Measurements from ENCODE around the gene NUDT1.

Gene NUDT1

DNA sequence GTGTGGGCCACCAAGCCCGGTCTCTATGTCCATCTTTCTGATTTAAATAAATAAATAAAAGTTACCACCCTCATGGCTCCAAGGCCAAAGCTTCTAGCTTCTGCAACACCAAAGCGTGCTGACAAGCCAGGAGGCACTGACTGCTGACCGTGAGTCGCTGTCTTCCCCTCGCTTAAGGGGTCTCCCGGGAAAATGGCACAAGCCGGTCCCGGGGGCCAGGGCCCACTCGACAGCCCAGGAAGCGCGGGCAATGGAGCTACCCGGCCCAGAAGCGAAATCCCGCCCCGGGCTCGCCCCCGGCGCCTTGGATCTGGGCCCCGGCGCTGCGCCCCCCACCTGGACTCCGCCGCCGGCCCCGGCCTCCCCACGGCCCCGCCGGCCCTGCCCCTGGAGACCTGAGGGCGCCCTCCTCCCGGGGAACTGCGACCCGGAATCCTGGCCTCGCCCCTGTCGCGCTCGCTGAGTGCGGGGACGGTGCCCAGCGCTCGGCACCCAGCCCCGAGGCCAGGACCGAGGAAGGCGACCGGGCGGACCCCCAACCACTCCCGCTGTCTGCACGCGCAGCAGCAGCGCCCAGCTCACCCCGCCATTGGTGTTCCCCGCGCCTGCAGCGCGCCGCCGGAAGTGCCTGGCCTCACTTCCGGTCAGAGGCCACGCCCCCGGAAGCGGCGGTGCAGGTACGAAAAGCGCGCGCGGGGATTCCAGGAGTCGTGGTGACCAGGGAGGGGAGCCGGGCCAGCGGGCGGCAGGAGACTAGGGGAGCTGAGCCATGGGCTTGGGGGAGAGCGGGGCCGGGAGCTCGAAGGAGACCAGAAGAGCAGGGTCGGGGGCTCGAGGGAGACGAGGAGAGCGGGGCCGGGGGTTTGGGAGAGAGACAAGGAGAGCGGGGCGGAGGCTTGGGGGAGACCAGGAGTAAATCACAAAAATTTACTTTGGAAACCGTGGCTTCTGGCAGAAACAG, at the start of gene NUDT1, which contains the start of gene MRM2:
Gene NUDT1 (plus strand): TSS at position 647 of the 961 bp plus-strand sequence. CDS start 2,349 bp downstream, outside the sequence.
Gene MRM2 (minus strand): TSS at position 626 of the 961 bp plus-strand sequence. CDS start 36 bp downstream, at position 590.
- peak; percentile 72 to 73 for DNase-seq (ENCODE audit: low read depth in 2 of 2)

DNA sequence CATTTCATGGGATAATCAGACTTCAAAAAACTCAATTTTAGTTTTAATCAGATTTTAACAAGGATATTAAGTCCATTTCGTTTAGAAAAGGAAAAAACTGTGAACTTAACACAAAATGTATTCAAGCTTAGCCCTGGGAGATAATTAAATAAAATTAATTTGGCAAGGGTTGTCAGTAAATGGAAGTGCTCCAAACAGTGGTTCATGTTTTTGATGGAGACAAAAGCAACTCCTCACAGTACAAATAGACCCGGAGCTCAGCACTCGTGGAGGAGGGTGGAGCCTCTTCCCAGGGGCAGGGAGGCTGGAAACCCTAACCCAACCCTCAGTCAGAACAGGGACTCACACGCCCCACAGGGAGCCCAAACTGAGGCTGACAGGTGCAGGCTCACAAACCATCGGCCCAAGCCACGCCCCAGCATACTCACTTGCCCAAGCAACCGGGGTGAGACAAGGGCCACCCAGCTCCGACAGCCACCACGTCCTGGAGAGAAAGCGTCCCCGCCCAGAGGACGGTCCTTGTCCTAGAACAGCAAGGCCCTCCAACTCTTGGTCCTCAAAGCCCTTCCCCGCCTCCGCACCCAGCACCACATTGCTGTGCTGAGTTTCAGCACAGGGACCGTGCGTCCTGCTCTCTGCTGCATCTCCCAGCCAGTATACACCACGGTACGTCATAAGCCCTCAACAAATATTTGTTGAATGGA, 49.0 kb upstream of the NUDT1 start:
- no peak for DNase-seq (ENCODE audit: low read depth in 2 of 2)

DNA sequence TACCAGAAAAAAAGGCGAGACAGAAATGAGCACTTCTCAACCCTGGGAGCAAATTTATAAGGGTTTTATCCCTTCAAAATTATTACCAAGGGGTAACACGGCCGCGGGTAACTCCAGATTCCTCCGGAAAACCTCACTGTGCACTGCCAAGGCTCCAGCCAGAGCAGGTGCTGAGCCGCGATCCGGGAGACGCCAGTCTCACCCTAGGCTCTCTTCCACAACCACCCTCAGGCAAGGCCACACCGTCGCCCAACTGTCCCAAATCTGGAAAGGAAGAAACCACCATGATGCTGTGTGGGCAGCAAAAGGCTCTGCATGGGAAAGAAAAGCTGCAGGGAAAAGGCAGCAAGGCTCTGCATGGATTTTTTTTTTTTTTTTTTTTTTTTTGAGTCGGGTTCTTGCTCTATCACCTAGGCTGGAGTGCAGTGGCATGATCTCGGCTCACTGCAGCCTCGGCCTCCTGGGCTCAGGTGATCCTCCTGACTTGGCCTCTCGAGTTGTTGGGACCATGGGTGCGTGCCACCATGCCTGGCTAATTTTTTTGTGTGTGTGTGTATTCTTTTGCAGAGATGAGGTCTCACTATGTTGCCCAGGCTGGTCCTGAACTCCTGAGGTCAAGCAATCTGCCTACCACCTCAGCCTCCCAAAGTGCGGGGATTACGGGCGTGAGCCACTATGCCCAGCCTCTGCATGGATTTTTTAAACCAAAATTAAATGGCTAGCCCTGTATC, 48.3 kb upstream of the NUDT1 start:
- no peak for DNase-seq (ENCODE audit: low read depth in 2 of 2)

DNA sequence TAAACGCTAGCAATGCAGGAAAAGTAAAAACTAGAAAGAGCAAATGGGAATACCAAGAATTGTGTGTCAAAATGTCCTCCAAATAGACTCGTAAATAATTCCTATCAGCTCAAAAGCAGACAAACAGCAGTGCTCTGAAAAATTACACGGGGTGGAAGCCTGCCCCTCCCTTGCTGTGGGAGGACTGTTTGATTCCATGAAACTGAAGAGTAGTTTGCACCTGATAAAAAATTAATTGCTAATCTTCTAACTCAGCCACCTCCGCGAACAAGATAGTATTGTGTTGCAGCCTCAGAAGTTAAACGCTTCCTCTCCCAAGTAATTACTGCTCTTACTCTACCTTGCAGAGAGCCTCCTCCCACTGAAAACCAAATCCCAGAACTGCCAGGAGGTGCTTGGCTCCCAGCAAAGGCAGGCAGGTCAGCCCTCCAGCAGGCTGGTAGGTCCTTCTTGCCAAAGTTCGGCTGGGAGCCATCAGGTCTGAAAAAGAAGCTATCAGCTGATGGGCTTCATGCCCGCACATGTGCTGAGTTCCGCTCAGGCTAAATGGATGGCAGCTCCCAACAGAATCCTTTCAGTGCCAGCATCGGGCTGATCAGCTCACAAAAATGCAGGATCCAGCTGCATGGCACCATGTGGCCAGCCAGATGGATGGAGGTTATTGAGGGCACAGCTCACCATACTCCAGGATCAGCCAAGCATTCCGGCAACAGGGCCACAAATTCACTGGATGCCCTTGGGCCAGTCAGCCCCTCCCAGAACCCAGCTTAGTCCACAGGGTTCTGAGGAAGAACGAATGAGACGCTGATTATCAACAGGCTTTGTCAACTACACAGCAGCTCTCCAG, 46.4 kb upstream of the NUDT1 start:
- DNase-seq (ENCODE audit: low read depth in 2 of 2) = no peak

DNA sequence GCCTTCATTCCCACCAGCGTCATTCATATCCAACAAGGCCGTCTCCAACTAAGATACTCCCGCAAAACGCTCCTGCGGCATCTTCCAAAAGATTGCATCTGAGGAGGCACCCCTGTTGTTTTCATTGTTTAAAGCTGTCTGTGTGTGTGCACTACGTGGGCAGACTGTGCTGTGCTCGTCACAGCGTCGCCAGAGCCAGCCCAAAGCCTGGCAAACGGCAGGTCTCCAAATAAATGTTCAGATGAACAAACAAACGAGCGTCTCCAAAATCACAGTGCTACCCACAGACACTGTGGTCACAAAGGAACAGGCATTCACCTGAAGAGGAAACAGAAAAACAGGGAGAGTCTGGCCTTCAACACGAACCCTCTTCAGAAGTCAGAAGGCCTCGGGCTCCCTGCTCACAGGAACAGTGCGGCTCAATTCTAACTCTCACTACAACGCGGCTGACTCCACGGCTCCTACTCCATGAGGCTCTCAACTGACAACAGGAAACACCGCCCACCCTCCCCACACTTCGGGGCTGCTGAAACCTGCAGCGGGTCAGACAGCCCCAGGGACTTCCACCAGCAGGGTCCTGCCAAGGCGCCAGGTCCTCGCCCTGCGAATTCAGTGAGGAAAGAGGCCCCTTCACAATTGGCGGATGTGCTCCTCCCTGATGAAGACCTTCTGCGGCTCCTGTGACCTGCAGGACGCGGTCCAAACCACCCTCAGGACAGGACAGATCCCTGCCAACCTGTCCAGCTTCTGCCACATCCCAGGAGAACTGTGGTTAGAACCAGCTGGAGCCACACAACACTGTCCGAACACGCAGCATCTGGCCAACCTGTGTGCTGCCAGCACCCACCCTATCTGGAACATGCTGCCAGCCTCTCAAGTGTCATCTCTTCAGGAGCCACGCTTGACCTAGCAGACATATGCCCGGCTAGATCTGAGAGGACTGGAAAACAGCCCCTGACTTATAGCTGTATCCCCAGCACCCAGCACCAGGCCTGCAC, 45.3 kb upstream of the NUDT1 start:
- DNase-seq (ENCODE audit: low read depth in 2 of 2) = no peak

DNA sequence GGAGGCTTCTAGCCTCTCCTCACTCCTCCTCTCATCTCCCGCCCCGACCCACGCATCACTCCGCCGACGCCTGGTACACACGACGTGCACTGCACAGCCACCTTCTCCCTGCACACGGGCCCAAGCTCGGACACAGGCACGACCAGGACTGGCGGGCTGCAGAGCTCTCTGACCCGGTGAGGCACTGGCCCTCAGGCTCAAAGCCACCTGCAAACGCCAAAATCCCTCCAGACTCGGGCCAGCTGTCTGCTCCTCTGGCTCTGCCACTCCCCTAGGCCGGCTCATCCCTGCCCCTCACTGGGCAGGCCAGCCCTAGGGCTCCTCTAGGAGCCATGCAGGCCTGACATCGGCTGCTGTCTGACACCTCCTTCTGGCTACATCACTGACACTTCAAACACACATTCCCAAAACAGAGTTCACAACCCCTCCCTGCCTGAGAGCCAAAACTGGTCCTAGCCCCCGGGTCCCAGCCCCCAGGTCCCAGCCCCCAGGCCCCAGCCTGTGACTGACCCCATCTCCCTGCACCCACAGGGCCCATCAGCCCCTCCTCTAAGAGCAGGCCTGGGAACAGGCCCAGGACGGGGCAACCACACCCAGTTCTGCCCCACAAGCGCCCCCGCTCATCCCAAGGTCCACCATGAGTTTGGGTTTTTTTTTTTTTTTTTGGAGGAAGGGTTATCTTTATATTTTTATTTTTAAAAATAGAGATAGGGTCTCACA, 44.4 kb upstream of the NUDT1 start:
- DNase-seq (ENCODE audit: low read depth in 2 of 2) = no peak

DNA sequence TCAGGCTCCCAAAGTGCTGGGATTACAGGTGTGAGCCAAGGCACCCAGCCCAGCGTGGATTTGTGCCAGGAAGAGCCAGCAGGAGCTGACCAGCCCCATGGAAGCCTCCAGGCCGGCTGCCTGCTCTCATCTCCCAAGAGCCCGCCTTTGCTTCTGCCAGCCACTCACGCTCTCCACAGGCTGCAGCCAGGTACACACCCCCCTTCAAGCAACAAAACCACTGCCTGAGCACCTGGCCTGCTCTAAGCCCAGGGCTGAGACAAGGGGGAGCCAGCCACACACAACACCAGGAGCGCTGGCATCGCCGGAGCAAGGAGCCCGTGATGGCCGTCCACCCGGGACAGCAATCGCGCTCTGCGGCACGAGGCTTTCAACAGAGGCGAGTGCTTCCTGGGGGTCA, 43.8 kb upstream of the NUDT1 start:
- no peak for DNase-seq (ENCODE audit: low read depth in 2 of 2)

DNA sequence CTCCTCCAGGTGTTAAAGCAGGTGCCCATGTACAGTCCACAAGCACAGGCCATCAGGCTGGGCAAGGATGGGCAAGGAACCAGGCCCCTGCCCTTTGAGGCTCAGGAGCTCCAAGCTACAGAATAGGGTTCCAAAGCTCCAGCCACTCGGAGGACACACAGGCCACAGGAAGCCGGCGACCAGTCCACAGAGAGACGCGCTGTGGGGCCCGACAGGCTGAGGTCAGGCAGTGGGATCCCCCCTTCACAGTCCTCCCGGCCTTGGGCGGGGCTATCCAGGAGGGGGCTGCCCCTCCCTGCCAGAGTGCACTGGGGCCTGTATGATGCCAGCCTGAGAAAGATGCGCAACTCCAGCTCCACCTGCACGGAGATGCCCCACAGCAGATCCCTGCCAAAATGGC, 43.3 kb upstream of the NUDT1 start:
- DNase-seq (ENCODE audit: low read depth in 2 of 2) = no peak

DNA sequence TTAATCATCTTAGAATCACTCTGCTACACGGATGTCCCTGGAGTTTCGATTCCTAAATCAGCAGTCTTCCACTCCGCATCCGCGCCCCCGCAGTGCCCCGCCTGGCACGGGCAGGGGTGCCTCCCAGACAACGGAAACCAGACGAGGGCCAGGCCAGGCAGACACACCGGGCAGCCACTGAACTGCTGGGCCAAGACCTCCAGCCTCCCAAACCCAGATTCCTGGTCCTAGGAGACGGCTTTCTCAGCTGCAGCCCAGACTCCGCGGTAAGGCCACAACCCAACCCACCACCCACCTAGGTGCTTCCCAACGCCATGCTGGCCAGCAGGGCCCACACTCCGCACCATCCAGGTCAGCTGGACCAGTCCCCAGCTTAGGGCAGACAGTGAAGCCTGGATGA, 42.5 kb upstream of the NUDT1 start:
- DNase-seq (ENCODE audit: low read depth in 2 of 2) = no peak

DNA sequence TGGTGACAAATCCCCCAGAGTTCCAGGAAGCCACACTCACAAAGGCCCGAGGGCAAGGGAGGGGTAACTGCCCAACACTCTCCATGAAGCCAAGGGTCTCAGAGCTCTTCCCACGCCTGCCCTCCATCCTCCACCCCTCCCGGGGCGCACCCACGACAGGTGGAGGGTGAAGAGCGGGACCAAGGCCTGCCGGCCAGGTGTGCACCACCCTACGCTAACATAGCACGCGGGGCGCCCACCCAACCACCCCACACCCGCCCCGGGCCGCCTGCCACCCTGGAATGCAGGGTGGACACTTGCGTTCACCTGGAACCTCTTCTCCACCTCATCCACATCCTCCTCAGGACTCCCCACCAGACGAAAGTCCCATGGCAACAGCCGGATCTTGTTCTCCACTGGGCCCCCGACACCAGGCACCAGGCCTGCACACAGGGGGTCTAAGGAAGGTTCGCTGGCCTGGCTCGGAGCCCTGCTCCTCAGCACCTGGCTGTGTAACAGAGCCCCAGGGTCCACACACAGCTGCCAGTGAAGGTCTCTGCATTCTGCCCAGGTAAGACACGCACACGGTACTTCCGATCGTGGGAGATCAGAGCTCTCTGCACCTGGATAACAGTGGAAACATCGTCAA, 42.0 kb upstream of the NUDT1 start:
- no peak for DNase-seq (ENCODE audit: low read depth in 2 of 2)

DNA sequence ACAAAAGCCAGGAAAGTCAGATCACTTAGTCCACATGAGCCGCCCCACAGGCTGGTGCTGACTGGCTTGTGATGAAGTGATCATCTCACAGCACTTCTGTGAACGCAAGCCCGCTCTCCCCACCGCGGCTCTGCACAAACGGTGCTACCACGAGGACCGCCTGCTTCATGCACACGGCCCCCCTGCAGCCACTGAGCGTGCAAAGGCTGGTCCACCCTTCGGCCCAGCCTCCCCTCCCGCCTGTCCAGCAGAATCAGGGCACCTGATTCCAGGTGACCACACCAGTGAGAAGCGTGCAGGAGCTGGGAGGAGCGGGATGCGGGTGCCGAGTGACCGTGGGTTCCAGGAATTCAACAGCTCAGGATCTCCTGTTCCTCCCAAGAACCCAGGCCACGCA, 41.4 kb upstream of the NUDT1 start:
- DNase-seq (ENCODE audit: low read depth in 2 of 2) = no peak

DNA sequence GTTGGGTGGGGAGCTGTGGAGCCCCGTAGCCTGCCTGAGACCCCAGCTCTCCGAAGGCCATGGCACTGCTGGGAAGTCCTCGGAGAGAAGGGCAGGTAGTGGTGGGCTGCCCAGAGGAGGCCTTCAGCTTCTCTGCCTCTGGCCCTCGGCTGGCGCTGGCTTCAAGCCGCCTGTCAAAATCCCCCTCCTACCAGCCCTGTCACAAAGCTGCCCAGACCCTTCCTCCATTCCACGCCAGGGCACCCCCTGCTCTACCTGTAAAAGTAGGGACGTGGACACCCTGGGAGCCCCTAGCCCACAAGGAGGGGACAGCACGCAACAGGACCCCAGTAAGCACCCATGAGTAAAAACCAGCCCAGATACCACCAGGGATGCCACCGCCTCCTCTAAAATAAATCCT, 40.9 kb upstream of the NUDT1 start:
- DNase-seq (ENCODE audit: low read depth in 2 of 2) = no peak

DNA sequence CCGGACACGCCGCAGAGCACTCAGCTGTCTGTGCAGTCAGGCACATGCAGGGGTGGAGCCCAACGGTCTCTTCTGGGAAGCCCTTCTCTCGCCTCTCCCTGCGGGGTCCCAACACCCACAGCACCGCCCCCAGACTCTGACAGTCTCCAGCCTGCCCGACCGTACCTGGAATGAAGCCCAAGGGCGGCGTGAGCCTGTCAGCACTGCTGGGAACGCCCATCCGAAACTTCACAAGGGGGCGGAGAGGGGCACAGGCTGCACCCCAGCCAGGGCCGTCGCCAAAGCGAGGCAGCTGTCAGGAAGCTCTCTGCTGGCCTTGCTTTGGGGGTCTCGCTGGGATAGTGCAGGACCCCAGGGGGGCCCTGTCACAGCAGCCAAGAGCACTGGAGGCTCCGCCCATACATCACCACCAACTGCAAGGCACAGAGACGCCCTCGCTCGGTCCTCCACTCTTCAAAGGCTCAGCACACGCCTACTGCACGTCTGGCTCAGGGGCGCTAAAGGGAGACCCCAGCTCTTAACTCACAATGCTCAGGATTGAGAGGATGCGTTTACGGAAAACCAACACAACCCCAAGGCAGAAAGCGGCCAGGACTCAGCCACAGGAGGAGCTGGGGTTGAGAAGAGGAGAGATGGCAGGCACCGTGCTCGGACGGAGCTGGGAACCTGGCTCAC, 40.2 kb upstream of the NUDT1 start:
- DNase-seq (ENCODE audit: low read depth in 2 of 2) = no peak

DNA sequence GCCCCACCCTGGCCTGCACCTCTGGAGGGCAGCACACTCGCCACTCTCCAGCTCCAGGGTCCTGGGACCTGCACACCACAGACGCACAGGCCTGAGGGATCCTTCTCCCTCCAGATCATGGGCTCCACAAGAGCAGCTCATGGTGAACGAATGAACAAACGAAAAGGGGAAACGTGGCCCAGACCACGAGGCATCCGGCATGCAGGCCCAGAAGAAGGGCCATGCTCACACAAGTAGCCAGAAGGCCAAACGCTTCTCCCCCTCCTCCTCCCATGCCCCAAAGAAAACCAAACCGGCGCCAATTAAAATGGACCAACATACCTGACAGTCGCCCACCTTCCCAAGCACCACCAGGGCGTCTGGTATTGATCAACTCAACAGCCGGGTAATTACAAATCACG, 39.7 kb upstream of the NUDT1 start:
- no peak for DNase-seq (ENCODE audit: low read depth in 2 of 2)

DNA sequence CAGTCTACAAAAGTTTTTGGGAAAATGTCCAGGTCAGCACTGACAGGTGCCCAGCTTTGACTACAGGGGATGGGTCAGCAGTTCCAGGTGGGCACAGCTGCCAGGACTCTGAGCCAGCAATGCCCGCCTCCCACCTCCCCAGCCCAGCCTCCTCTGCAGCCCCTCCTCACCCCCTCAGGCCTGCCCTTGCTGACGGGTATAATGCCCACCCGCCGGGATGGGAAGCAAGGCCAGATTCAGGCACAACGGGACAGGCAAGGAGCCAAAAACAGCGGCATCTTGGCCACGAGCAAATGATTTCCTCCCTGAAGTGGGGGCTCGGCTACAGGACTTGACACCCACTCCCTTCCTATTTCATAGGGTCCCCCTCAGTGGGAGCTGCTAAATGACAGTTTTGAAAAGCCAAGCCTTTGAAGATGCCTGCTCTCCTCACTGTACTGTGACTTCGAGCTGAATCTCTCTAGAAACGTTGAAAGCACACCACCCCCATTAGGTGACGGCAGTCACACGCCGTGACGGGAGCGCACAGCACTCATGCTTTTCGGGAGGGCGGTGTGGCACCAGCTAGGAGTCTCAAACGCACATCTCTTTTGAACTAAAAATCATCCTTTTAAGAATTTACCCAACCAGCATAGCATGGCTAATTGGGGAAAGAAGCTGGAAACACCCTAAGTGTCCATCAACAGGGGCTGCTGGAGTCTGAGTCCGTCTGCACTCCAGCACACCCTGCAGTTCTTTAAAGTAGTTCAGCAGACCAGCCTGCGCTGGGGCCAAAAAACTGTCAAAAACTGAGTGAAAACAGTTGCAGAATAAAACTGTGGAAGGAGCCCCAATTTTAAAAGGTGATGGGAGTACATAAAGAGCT, 38.9 kb upstream of the NUDT1 start:
- no peak for DNase-seq (ENCODE audit: low read depth in 2 of 2)

DNA sequence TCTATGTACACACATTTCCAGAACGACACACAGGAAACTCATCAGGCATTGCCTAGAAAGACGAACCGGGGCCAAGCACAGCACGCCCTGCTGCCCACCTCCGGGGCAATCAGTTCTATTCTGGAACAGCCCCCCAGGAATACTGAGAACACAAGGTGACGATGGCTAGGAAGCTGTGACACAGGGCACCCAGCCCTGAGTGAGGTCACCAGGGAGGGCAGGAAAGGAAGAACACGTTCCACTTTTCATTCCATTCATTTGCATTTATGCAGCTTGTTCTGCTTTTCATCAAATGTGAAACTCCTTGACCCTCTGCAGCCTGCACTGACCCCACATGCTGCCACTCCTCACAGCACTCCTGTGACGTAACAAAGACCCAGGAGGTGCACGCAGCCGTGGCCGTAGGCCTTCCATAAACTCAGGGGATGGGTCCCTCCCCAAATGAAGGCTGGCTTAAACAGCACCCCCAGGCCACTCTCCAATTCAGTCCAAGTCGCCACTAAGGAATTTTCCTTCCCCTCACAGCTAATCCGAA, 38.2 kb upstream of the NUDT1 start:
- no peak for DNase-seq (ENCODE audit: low read depth in 2 of 2)

DNA sequence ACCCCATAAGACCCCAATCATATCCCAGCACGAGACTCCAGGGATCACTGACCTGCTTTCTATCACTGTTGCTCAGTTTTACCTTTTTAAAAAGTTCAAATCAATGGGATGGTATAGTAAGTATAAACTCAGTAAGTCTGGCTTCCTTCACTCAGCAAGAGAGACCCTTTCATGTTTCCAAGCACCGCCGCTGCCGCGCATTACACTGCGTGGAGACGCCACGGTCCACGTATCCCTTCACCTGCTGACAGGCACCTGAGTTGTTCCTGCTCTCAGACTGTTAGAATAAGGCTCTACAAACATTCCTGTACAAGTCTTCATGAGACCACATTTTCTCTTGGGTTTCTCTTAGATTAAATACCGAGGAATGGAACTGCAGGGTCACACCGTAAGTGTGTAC, 37.6 kb upstream of the NUDT1 start:
- DNase-seq (ENCODE audit: low read depth in 2 of 2) = no peak
